NT2/D1 (cell line): ENCODE data around the gene CCL26.

Experiments used
- SUZ12 ChIP-seq: IDR thresholded peaks from 2 replicates; pipeline ENCODE4 v1.6.1; 2011; ENCODE audit not compliant: insufficient read length, insufficient read depth; ENCODE audit errors: extremely low read depth
- YY1 ChIP-seq: IDR thresholded peaks from 2 replicates; pipeline ENCODE4 v1.6.1; 2011; ENCODE audit not compliant: insufficient read length, insufficient read depth
- ZNF274 ChIP-seq: IDR thresholded peaks from 2 replicates; pipeline ENCODE4 v1.6.1; 2011; ENCODE audit warnings: mild to moderate bottlenecking, low read depth, low read length

- TF ChIP-seq ZNF274 (no peak), YY1 (no peak), SUZ12 (no peak)
These were observed 9.6 kb downstream of the CCL26 start for GRCh38 chr7:75762350-75762917.
